GM12873 (cell line): Measurements from ENCODE around the gene GOLGA8G.
"Not testable (repeated sequence)": the region's sequence is repeated elsewhere in the genome, so short reads cannot be mapped to it uniquely, and the experiment has no call there.

Source experiments
- TF ChIP-seq, protein P1 (sequence below): IDR thresholded peaks from 2 replicates; pipeline ENCODE4 v1.5.1; 2012; ENCODE audit warnings: low read depth, mild to moderate bottlenecking, moderate library complexity, low read length, control low read depth; ENCODE audit not compliant: insufficient read depth; ENCODE audit errors: missing control alignments

GOLGA8G gene, protein sequence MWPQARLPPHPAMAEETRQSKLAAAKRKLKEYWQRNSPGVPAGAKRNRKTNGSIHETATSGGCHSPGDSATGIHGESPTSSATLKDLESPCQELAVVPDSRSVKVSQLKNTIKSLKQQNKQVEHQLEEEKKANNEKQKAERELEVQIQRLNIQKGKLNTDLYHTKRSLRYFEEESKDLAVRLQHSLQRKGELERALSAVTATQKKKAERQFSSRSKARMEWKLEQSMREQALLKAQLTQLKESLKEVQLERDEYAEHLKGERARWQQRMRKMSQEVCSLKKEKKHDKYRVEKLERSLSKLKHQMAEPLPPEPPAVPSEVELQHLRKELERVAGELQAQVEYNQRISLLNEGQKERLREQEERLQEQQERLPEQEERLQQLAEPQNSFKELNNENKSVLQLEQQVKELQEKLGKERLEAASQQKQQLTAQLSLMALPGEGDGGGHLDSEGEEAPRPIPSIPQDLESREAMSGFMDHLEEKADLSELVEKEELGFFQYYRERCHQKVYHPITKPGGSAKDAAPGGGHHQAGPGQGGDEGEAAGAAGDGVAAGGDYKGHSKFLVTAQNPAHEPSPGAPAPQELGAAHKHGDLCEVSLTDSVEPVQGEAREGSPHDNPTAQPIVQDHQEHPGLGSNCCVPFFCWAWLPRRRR

DNA sequence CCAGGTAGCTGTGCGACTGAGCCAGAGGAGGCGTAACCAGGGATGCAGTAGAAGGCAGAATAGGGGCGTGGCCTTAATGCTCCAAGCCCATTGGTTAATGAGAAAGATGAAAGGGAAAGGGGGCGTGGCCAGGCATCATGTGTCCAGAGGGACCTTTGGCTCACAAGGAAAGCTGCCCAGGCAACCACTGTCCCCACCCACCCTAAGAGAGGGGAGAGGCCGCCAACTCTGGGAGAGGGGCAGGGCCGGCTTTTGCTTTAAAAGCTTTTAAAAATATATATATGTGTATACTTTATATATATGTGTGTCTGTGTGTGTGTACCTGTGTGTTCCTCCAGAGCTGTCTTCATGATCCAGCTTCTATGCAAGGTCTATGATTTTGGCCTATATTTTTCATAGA is at the start of gene GOLGA8G:
GOLGA8G (minus strand) TSS at position 18 of the 400 bp plus-strand sequence. CDS start 62 bp downstream, outside the sequence.
- TF ChIP-seq, protein P1, sequence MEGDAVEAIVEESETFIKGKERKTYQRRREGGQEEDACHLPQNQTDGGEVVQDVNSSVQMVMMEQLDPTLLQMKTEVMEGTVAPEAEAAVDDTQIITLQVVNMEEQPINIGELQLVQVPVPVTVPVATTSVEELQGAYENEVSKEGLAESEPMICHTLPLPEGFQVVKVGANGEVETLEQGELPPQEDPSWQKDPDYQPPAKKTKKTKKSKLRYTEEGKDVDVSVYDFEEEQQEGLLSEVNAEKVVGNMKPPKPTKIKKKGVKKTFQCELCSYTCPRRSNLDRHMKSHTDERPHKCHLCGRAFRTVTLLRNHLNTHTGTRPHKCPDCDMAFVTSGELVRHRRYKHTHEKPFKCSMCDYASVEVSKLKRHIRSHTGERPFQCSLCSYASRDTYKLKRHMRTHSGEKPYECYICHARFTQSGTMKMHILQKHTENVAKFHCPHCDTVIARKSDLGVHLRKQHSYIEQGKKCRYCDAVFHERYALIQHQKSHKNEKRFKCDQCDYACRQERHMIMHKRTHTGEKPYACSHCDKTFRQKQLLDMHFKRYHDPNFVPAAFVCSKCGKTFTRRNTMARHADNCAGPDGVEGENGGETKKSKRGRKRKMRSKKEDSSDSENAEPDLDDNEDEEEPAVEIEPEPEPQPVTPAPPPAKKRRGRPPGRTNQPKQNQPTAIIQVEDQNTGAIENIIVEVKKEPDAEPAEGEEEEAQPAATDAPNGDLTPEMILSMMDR = not testable (repeated sequence)

DNA sequence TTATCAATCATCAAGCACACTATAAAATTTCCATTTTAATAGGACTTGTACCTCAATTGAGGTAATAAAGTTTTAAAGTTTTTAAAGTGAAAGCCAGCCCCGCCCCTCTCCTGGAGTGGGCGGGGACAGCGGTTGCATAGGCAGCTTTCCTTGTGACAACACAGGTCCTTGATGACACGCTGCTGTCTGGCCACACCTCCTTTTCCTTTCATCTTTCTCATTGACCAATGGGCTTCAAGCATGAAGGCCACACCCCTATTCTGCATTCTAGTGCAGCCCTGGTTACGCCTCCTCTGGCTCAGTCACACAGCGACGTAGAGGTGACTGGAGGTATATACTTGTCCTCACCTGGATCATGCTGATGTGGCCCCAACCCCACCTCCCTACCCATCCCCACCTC is 20.5 kb upstream of the GOLGA8G start, which contains the start of gene GOLGA6L25:
GOLGA6L25 (plus strand) TSS at position 301 of the 400 bp plus-strand sequence; CDS start at position 362, 61 bp downstream.
- TF ChIP-seq, protein P1 = not testable (repeated sequence)
